AG04450 (cell line): ENCODE measurements around the gene WWOX. TPM values are rescaled to one million over a fixed set of nuclear protein-coding genes. Genes with fewer than 3 reads are reported as not detected.

Experiments used
- CTCF ChIA-PET: fragments of 300-600, 350-600 bp; formaldehyde crosslinking; extraction: SDS; loops from one replicate; lab custom pipeline; 2022; ENCODE audit warnings: antibody characterized with exemption, inconsistent platforms; lab: Charles Lee
- POLR2A ChIA-PET: fragments of 350-600 bp; formaldehyde crosslinking; extraction: SDS; loops from one replicate; lab custom pipeline; 2021; ENCODE audit warnings: antibody characterized with exemption, inconsistent platforms; lab: Yijun Ruan, JAX
- DNase-seq: peaks from one replicate; pipeline ENCODE4 v3.0.0-alpha.2; 2011; ENCODE audit warnings: low read depth, low spot score
- H3K27ac ChIP-seq: one replicate; pipeline ENCODE4 v1.5.1; 2012; ENCODE audit warnings: low read depth, low read length, control low read depth
- H3K27me3 ChIP-seq: one replicate; pipeline ENCODE4 v1.6.0; 2012; ENCODE audit warnings: low read length; ENCODE audit not compliant: control insufficient read depth, insufficient read depth
- H3K4me3 ChIP-seq: 2 replicates; pipeline ENCODE4 v1.5.1; 2011; ENCODE audit warnings: mild to moderate bottlenecking, low read depth, low read length, control low read depth
- H3K9me3 ChIP-seq: 2 replicates; pipeline ENCODE4 v1.5.1; 2012; ENCODE audit warnings: low read length; ENCODE audit not compliant: control insufficient read depth, insufficient read depth
- CTCF ChIP-seq: IDR thresholded peaks from 2 replicates; pipeline ENCODE4 v1.5.1; 2011; ENCODE audit warnings: low read depth, low read length, control low read depth, inconsistent platforms
- polyA plus RNA-seq: library from polyadenylated mRNA; depleted of rRNA; stranded (reverse); fragments of >200 nt; gene quantifications from 2 replicates; pipeline ENCODE4 v1.2.3, GENCODE V29; 2011

Gene WWOX
- polyA plus RNA-seq, 1 experiment = 2.1 TPM

- CTCF ChIA-PET = no interaction called here
- no peak for TF ChIP-seq CTCF
- Histone ChIP-seq H3K27me3 (no peaks in the 10 kb centered on the region), H3K27ac (no peak overlapping the region), H3K4me3 (no peak overlapping the region), H3K9me3 (peaks cover 37% of the 10 kb centered on the region)
- POLR2A ChIA-PET = no interaction called here
- DNase-seq = no peak
Observed at GRCh38 chr16:78431701-78432100, 332.2 kb downstream of the WWOX start.

GRCh38 chr16:78432451-78432850 is 333.0 kb downstream of the WWOX start:
- DNase-seq = no peak
- Histone ChIP-seq H3K4me3 (no peak overlapping the region), H3K27me3 (no peaks in the 10 kb centered on the region), H3K9me3 (peaks cover 32% of the 10 kb centered on the region), H3K27ac (no peak overlapping the region)
- no peak for TF ChIP-seq CTCF
- POLR2A ChIA-PET = no interaction called here
- CTCF ChIA-PET = no interaction called here

GRCh38 chr16:78433116-78433515 is 333.7 kb downstream of the WWOX start:
- H3K9me3 ChIP-seq = peaks cover 28% of the 10 kb centered on the region
- DNase-seq = no peak
- no peak for TF ChIP-seq CTCF
- H3K4me3 ChIP-seq = no peak overlapping the region
- ChIA-PET POLR2A (no interaction called here), CTCF (interaction anchor here (0.7 kb wide), 1 partner anchor 1541 kb away, joined by 5 read pairs; no protein-coding TSS in a partner anchor)
- no peaks in the 10 kb centered on the region for H3K27me3 ChIP-seq
- no peak overlapping the region for H3K27ac ChIP-seq

- CTCF ChIA-PET = no interaction called here
- TF ChIP-seq CTCF = no peak
Observed at GRCh38 chr16:78434401-78434800, 334.9 kb downstream of the WWOX start.

GRCh38 chr16:78435260-78435659 is 335.8 kb downstream of the WWOX start:
- ChIA-PET CTCF (no interaction called here), POLR2A (no interaction called here)
- H3K27me3 ChIP-seq = no peaks in the 10 kb centered on the region
- no peak overlapping the region for H3K27ac ChIP-seq
- no peak for DNase-seq
- H3K4me3 ChIP-seq = no peak overlapping the region
- TF ChIP-seq CTCF = no peak
- peaks cover 28% of the 10 kb centered on the region for H3K9me3 ChIP-seq

More at GRCh38 chr16:78434401-78434800, 334.9 kb downstream of the WWOX start:
- no peaks in the 10 kb centered on the region for H3K27me3 ChIP-seq
- no peak overlapping the region for H3K27ac ChIP-seq
- POLR2A ChIA-PET = no interaction called here
- peaks cover 28% of the 10 kb centered on the region for H3K9me3 ChIP-seq
- no peak for DNase-seq
- H3K4me3 ChIP-seq = no peak overlapping the region
